Stimulated activated CD4-positive, alpha-beta T cell treated with anti-CD3 and anti-CD28 coated beads, Interleukin-15, amount 100 ng/mL, for 1 hour (primary cell): ENCODE results near the gene DNASE2B.

Source experiments
- DNase-seq, 2 donors: peaks; one replicate each; pipeline ENCODE4 v3.0.0-alpha.2; 2020; ENCODE audit warnings: low read depth in 1 of 2, low spot score in 1 of 2

DNASE2B gene, protein sequence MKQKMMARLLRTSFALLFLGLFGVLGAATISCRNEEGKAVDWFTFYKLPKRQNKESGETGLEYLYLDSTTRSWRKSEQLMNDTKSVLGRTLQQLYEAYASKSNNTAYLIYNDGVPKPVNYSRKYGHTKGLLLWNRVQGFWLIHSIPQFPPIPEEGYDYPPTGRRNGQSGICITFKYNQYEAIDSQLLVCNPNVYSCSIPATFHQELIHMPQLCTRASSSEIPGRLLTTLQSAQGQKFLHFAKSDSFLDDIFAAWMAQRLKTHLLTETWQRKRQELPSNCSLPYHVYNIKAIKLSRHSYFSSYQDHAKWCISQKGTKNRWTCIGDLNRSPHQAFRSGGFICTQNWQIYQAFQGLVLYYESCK

DNA sequence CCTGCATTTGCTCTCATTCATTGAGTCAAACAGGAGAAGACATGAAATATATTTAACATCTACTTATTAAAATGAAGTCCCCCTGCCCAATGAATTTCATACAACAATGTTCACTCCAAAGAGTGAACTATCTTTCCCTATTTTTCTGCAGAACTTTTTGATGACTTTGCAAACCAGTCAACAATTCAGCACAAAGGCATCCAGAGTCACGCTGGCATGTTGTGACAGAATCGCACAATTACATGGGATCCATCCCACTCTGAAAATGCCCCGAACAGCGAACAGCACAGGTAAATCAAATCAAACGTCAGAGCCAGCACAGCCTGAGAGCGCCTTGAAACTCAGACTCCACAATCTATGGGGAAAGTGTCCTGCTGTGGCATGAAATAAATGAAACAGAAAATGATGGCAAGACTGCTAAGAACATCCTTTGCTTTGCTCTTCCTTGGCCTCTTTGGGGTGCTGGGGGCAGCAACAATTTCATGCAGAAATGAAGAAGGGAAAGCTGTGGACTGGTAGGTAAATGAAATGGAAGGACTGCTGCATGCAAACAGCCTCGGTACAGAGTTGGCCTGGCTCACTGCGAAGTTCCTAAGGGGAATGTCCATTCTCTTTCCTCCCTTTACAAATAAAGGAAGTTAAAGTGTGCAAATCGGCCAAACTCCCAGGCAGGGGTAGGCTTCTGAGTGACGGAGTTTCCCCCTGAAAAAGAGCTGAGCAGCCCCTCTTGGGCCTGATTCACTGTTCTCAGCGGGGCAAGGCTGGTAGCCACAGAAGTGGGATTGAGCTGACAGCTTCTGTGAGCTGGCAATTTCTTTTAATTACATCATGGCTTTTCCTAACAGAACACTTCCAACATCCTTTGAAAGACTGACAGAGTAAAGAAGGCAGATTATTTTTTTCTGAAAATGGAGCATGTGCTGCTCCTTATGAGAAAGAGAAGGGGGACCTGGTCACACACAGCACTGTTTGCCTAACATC lies at the start of gene DNASE2B:
Gene DNASE2B (plus strand): TSS at position 310 of the 981 bp plus-strand sequence. CDS start 81 bp downstream, at position 391.
- no peak for DNase-seq

DNA sequence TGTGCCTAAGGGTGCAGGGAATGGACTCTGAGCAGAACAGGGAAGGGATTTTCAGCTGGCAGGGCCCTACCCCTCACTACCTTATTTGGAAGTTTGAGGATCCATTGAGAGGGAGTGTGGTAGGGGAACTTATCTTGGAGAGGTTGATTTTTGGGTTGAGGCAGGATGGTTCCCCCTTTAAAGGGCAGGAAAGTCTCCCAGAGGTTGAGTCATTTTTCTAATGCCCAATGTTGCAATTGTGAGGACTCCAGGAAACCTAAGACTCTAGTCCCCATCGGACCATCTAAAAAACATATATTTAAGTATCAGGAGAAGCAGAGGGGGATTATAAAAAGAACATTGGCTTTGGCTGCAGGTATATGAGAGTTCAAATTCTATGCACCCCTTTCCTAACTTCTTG lies 49.5 kb upstream of the DNASE2B start:
- DNase-seq: no peak

DNA sequence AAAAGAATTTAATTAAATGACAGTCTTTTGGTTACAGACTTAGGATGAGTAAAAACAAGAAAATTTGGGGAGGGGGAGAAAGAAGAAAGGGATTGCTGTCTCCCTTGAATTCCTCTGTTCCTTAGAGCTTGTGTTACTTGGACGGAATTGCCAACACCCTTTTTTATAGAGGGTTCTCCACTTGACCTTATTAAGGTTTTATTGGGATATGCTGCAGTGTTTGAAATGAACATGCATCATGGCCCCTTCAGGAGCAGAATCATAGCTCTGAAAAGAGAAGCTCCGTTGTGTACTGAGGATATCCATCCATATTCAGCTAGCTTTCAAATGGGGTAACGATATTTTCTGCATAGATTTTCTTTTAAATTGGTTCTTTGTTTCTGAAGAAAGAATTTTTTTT lies 48.2 kb upstream of the DNASE2B start:
- DNase-seq: no peak

DNA sequence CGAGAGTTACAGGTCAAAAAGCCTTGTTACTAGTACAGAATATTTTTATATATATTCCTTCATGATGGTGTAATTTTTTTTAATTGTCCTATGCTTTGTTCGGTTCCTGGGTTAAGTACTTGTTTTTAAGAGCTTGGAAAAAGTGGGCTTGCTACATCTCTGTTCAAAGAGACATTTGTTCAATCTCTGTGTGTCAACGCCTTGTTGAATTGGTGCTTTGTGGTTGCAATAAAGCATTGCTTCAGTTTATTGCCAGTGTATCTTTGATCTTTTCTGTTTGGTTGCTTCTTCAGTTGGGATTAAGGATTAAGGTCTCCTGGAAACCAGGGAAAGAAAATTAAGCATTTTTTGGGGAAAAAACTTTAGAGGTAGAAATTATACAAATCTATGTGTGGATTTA lies 47.7 kb upstream of the DNASE2B start:
- DNase-seq: no peak

DNA sequence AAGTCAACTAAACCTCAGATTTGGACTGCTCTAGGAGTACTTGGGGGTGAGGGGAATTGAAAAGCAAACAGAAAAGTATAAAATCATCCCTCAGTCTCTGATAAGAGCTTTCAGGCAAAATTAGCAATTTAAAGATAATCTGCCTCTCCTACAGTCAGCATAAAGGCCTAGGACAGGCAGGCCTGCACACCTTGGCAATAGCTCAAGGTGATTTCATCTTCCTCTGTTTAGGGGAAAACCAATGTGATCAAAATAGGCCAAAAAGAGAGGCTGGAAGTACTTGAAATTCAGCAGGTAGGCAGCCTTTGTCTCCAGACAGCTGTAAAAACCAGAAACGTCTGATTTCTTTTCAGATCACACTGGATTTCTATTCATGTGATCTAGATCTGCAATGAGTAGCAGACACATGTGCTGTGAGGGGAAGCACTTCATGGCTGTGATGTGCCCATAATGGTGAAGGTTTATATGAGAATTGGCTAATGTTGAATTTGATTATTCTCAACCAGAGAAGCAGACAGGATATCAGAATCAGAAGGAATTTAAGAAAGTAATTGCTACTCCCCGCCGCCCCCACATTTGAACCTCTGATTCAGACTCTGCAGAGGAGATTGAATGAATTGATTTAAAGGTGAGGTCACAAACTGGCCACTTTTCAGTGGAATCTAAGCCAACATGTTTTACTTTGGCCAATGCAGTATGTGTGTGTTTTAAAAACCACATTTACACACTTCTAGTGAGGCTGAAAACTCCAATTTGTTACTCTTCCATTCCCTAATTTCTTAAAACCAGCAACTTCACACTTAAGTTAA lies 45.8 kb upstream of the DNASE2B start:
- DNase-seq: no peak

DNA sequence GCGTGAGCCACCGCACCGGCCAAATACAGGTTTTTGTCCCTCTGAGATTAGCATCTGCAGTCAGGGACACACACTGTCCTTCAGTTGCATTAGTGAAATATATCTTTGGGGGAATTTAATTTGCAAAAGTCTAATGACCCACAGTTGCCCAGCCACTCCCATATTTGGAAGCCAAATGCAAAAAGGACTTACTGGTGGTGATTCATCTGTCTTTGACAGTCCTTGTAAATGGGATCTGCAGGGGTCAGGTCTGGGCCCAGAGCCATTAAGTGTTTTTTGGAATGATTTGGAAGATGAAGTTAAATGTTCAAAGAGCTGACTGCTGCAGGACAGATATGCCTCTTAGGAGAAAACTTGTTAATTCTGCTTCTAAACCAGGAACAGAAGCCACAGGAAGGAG lies 44.6 kb upstream of the DNASE2B start:
- DNase-seq: no peak

DNA sequence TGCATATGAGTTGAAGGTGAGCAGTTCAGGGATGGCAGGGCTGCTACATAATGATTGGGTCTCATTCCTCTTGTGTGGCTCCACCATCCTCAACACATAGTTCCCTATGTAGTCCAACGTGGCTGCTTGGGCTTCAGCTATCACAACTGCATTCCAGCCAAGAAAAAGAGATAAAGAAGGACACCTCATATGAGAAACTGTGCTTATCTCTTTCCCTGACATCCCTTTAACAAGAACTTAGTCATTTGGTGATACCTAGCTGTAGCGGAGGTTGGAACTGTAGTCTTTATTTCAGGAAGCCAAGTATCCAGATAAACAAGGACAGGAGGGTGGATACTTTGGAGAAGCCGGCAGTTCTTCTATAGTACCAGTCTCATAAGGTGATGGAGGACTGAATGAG lies 42.7 kb upstream of the DNASE2B start:
- DNase-seq: no peak

DNA sequence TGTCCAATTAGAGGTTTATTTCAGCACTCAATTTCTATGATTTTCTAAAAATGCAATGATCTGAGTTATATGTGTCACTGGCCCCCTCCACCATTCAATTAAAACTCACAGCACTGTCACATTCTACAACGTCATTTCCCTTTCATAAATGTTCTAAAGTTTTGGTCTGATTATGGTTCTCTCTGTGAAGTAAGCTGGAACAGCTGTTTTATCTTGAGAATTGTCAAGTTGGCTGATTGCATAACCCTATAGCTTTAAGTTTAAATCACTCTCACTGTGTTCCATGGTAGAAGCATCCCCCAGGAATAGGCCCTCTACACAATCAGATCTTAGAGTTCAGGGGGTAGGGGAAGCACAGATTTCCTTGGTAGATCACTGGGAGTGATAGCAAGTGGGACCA lies 41.4 kb upstream of the DNASE2B start:
- DNase-seq: no peak

DNA sequence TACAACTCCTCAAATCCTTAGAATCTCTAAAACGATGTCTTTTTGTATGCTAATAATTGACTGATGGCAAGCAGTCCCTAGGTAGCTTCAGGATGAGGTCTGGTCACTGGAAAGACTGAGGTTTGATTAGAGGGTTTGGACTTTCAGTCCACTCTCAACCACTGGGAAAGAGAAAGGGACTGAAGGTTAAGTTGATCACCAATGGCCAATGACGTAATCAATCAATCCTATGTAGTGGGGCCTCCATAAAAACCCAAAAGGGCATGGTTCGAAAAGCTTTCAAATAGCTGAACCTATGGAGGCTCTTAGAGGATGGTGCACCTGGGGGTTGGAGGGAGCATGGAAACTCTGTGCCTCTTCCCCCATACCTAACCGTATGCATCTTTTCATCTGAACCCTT lies 39.6 kb upstream of the DNASE2B start:
- DNase-seq: no peak

DNA sequence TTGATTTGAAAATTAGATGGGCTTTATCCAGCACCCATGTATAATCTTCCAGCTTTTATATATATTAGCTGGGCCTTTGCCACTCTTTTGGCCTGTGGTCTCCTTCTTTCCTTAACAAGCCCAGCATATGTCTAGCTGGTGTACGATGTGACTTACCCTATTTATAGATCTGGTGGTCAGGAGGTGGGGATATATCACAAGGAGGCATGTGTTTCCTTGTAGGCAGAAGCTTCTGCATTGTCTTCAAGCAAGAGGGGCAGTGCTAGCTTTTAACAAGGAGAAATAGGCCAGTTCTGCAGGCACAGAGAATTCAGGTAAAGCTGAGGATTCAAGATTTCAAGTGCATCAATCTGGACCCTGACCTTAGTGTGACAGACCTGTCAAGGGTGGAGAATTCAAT lies 38.0 kb upstream of the DNASE2B start:
- no peak for DNase-seq

DNA sequence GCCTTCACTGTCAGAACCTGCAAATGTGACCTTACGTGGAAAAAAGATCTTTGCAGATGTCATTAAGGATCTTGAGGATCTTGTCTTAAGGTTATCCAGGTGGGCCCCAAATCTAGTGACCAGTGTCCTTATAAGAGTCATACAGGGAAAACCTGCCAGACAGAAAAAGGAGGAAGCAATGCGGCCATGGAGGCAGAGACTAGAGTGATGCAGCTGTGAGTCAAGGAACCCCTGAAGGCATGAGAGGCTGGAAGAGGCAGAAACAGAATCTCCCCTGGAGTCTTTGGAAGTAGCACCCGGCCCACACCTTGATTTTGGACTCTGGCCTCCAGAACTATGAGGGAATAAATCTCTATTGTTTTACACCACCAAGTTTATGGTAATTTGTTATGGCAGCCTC lies 36.5 kb upstream of the DNASE2B start:
- no peak for DNase-seq

DNA sequence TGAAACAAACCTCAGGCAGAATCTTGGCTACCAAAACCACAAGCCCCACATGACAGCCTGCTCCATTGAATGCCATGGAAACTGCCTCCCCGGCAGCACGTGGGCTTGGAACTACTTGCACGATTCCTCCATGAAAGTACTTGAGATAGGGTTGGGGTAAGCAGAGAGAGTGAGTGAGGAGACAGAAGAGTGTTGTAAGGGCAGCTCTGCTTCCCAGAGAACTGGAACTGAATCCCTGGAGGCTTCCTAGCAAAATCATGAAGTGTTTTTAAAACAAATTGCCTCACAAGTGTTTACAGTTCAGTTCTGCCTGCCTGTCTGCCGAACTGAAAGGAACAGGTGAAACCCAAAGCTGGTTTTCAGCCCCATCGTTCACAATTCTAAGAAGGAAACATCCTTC lies 35.3 kb upstream of the DNASE2B start:
- no peak for DNase-seq

DNA sequence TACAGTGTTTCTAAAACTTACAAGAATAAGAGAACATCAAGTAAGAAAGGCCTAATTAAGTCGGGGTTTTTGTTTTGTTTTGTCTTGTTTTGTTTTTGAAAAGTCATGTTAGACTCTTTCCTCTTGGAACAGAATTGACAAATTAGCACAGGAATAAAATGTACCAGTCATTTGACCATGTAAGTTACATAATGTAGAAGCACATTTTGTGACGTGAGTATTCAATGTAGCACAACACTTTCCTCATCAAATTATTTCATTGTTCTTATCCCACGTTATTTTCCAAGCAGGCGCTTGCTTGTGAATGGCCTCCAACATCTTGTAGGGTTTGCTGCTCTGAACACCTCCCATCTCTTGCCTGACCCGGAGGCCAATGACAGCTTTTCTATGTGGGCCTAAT lies 34.7 kb upstream of the DNASE2B start:
- DNase-seq: no peak

DNA sequence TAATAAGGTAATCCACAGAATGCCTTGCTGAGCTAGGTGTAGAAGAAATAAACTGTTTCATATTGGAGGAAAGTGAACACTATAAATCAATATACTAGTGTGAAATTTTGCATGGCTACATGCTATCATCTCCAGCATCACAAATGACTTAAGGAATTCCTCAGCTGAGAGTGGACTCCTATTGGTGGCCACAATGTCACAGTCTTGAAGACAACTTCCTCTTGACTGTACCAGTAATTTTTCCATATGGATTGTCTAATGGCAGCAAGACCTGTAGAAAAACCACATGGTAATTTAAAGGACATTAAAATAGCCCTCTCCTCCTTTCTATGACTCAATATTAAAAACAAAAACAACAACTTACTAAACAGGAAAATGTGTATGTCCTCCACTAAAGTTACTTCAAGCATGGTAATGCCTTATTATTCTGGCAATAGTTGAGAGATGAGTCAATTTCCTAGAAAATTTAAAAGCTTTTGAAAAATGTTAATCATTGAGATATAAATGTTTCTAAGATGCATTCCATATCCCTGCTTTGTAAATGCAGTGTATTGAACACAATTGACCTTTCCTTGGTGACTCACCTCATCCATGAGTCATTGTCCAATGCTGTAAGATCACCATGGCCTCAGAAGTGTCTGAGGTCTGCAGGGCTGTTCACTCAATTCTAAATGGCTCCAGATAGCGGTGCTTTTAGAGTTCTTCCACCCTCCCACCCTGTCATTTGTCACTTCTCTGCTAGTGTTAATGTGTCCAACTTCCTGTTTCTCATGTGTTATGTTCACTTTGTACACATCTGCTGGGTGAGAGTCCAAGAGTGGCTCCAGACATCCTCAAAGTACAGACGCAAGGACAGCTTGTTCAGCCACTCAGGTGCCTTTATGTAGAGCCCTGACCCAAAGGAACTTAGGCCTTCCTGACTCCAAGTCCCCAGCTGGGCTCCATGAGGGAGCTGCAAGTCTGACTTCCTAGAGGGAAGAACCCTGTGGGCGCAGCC lies 32.8 kb upstream of the DNASE2B start:
- no peak for DNase-seq

DNA sequence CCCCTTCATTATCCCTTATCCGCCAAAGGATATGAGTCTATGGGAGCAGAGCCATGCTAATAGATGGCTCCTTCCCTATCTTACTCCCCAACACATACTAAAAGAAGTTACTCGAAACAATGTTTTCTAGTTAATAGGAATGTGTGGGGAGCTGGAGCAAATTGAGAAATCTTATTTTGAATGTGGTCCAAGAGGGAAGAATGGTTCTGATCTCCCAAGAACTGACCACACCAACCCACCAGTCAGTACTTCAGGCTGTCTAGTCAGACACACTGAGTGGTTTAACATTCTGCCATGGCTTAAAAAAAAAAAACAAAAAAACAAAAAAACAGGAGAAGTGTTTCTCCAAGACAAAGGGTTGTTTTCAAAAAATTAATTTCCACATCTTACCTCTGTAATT lies 31.5 kb upstream of the DNASE2B start:
- DNase-seq: no peak

DNA sequence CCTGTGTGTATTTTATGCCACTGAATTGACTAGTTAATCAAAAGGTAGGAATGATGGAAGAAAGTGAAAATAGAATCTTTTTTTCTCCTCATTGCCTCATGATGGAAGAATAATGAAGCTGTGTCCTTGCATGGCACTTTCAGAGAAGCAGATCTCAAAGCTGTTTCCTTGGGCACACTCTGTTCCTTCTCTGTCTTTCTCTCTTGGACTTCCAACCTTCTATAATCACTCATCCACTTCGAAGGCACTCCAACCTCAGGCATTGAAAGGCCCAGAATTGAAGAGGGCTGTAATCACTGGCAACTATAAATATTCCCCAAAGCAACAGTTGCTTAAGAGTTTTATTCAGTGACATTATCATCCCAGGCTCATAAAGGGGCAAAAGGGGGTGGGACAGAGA lies 31.1 kb upstream of the DNASE2B start:
- no peak for DNase-seq

DNA sequence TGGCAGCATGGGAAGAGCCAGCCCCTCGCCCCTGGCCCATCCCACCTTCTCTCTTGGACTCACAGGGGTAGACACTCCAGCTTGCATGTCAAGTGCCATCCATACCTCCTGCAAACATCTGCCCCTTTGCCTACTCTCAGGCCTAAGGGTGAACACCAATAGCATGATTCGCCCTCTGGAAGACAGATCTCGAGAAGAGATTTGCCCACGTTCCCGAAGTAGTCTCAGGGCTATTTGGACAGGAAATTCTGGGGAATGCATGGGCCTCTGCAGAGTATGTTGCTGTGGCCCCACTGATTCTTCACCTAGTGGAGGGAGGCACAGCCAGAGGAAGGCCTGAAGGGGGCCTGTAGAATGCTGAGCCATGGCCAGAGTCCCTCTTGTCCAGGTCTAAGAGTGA lies 29.8 kb upstream of the DNASE2B start:
- DNase-seq: no peak

DNA sequence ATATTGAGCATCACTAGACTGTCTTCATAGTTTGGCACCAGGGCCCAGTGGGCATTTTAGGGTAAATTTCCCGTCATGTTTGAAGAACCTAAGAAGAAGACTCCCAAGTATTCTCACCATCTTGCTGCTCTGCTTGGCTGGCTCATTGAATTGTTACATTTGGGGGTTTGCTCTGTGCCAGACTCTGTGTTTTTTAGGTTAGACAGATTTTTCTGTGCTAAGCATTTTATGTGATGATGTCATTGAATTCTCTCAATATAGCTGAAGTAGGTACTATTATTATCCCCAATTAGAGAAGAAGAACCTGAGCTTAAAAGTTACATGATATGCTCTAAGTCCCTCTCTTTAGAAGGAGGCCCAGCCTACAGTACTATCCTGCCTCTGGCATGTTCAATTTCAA lies 28.0 kb upstream of the DNASE2B start:
- DNase-seq: no peak

DNA sequence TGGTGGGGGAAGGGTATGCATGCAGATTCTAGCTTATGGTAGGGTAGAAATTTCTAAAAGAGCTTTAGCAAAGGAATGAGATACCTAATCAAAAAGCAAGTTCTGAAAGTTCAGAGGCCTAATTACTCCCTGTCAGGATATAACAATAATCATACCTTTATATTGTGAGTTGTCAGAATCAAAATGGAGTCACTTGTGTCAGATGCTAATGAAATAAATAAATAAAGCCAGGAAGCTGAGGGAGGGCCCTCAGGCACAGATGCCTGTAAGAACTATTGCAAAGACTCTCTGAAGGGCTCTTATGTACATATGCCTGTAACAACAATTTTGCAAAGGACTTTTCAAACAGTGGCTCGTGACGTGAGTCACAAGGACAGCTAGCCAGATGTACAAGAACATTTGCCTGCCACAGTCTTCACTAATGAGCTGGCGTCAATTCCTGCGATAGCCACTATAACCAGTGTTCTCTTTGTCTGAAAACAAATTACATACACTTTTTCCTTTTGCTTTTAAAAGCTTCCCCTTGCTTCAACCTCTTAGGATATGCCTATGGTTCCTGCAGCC lies 27.4 kb upstream of the DNASE2B start:
- no peak for DNase-seq
